Measurements from ENCODE around the gene MEIOB. TPM values are rescaled to one million over a fixed set of nuclear protein-coding genes. Genes with fewer than 3 reads are reported as not detected.

MEIOB gene
- total RNA-seq, 4 donors from 2014 or later: not detected

DNA sequence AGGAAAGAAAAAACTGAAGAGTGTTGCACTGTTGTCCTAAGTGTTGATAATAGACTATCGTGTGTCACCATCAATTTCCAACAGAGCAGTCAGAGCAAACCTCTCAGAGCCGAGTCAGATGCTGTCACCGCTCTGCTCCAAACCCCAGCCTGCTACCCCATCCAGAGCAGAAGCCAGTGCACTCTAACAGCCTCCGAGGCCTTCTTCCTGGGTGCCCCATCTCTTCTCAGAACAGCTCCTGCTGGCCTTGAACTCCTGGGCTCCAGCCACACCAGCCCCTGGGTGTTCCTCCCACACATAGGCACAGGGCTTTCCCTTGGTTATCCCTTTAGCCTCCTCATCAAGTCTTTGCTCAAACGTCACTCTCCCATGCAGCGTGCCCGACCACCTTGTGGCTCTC is 21.0 kb downstream of the MEIOB start:
- TF ChIP-seq POLR2AphosphoS5 (IDR thresholded peaks at IDR 0.05) (no peak), EP300 (IDR thresholded peaks at IDR 0.05) (no peak), POLR2A (IDR thresholded peaks at IDR 0.05) (no peak)
- TF ChIP-seq, protein P1, sequence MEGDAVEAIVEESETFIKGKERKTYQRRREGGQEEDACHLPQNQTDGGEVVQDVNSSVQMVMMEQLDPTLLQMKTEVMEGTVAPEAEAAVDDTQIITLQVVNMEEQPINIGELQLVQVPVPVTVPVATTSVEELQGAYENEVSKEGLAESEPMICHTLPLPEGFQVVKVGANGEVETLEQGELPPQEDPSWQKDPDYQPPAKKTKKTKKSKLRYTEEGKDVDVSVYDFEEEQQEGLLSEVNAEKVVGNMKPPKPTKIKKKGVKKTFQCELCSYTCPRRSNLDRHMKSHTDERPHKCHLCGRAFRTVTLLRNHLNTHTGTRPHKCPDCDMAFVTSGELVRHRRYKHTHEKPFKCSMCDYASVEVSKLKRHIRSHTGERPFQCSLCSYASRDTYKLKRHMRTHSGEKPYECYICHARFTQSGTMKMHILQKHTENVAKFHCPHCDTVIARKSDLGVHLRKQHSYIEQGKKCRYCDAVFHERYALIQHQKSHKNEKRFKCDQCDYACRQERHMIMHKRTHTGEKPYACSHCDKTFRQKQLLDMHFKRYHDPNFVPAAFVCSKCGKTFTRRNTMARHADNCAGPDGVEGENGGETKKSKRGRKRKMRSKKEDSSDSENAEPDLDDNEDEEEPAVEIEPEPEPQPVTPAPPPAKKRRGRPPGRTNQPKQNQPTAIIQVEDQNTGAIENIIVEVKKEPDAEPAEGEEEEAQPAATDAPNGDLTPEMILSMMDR (IDR thresholded peaks at IDR 0.05): no peak
- no peak for ATAC-seq

DNA sequence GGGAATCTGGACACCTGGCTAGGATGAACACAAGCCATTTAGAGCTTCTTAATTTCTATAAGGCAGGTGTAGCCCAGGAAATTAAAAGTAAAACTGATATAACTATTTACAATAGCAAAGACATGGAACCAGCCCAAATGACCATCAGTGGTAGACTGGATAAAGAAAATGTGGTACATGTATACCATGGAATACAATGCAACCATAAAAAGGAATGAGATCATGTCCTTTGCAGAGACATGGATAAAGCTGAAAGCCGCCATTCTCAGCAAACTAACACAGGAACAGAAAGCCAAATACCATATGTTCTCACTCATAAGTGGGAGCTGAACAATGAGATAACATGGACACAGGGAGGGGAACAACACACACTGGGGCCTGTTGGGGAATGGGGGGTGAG is 25.5 kb downstream of the MEIOB start:
- TF ChIP-seq EP300 (IDR thresholded peaks at IDR 0.05) (no peak), POLR2AphosphoS5 (IDR thresholded peaks at IDR 0.05) (no peak), POLR2A (IDR thresholded peaks at IDR 0.05) (no peak)
- TF ChIP-seq, protein P1 (IDR thresholded peaks at IDR 0.05): no peak
- Histone ChIP-seq H3K9me3 (no peaks in the 10 kb centered on the region), H3K4me3 (no peak overlapping the region), H3K36me3 (no peaks in the 10 kb centered on the region), H3K27ac (no peak overlapping the region), H3K27me3 (peaks cover 15% of the 10 kb centered on the region), H3K4me1 (no peaks in the 10 kb centered on the region)
- no peak for ATAC-seq
- WGBS, 2 donors (ENCODE audit: low coverage in 1 of 2): 88 to 100% methylated on average over 1 of the region's 1 CpG

More for the DNA sequence above, 21.0 kb downstream of the MEIOB start:
- H3K4me3 ChIP-seq: no peak overlapping the region
- no peak overlapping the region for H3K27ac ChIP-seq
- no peaks in the 10 kb centered on the region for H3K36me3 ChIP-seq
- H3K4me1 ChIP-seq: no peaks in the 10 kb centered on the region
- peaks cover 23% of the 10 kb centered on the region for H3K27me3 ChIP-seq
- no peaks in the 10 kb centered on the region for H3K9me3 ChIP-seq
- 66 to 73% methylated on average over 6 to 7 of the region's 7 CpGs for WGBS, 2 donors (ENCODE audit: low coverage in 1 of 2)

DNA sequence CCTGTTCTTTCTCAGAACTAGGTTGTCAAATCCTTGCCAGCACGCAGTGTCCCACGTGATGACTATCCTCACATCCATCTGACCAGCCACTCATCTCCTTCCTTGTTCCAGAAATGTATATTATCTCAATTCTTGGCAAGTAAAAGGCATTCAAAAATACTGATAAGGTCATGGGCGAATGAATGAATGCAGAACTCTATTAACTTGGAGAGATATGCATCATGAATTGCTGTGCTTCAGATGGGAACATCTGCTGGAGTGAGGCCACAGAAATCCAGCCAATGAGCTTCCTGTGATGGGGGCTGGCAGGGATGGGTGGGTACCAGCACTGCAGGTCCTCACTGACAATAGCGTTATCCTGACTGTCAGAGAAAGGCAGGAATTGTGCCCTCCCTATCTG is 26.0 kb downstream of the MEIOB start:
- no peak overlapping the region for H3K4me3 ChIP-seq
- no peak overlapping the region for H3K27ac ChIP-seq
- H3K36me3 ChIP-seq: no peaks in the 10 kb centered on the region
- no peaks in the 10 kb centered on the region for H3K9me3 ChIP-seq
- TF ChIP-seq POLR2AphosphoS5 (IDR thresholded peaks at IDR 0.05) (no peak), POLR2A (IDR thresholded peaks at IDR 0.05) (no peak), EP300 (IDR thresholded peaks at IDR 0.05) (no peak)
- TF ChIP-seq, protein P1 (IDR thresholded peaks at IDR 0.05): no peak
- H3K27me3 ChIP-seq: peaks cover 15% of the 10 kb centered on the region
- ATAC-seq: no peak
- no peaks in the 10 kb centered on the region for H3K4me1 ChIP-seq
- 52 to 60% methylated on average over 3 to 4 of the region's 4 CpGs for WGBS, 2 donors (ENCODE audit: low coverage in 1 of 2)

DNA sequence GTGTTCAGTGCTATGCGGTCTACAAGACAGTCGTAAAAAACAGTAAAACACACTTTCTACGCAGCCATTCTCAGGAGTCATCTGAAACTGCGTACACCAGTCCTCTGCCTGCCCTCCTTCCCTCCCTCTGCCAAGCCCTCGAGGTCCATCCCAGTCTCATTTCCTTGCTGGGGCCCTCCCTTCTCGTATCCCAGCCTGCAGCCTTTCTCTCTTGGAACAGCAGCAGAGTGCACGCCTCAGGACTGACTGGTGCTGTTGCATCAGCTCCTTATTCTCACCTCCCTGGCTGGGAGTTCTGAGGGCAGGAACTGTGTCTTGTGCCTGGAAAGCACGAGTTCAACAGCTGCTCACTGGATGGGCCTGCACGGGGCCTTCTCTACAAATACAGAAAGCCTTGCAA is 32.4 kb downstream of the MEIOB start:
- ATAC-seq: no peak
- WGBS, 2 donors (ENCODE audit: low coverage in 1 of 2): 55 to 71% methylated on average over 7 to 8 of the region's 9 CpGs
- H3K27ac ChIP-seq: no peak overlapping the region
- no peak overlapping the region for H3K4me3 ChIP-seq
- H3K9me3 ChIP-seq: no peaks in the 10 kb centered on the region
- TF ChIP-seq, protein P1 (IDR thresholded peaks at IDR 0.05): no peak
- TF ChIP-seq POLR2AphosphoS5 (IDR thresholded peaks at IDR 0.05): no peak
- no peaks in the 10 kb centered on the region for H3K27me3 ChIP-seq
- peaks cover 0 to 6% of the 10 kb centered on the region in 2 donors for H3K36me3 ChIP-seq
- no peaks in the 10 kb centered on the region for H3K4me1 ChIP-seq

DNA sequence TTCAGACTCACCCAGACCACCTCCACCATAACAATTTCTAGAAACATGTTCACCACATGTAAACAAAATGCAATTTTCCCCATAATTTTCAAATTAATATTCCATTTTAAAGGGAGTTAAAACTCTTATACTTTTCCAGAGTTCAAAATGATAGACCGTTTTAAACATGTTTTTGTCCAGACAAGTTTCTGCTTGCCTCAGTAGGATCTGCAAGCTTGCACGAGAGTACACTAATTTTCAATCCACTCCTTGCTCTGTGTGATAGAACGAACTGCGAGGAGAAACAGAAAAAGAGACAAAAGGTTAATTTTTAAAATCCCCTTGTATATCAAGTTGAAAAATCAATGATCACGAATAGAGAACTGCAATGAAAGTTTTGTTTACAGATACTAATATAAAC is 37.9 kb downstream of the MEIOB start:
- Histone ChIP-seq H3K4me3 (no peak overlapping the region), H3K36me3 (peaks cover 0 to 16% of the 10 kb centered on the region in 2 donors), H3K27ac (no peak overlapping the region), H3K4me1 (peaks cover 0 to 17% (median 2%) of the 10 kb centered on the region in 3 donors), H3K27me3 (no peaks in the 10 kb centered on the region), H3K9me3 (no peaks in the 10 kb centered on the region)
- WGBS, 2 donors (ENCODE audit: low coverage in 1 of 2): 47 to 55% methylated on average over 5 of the region's 5 CpGs
- no peak for ATAC-seq
- TF ChIP-seq EP300 (IDR thresholded peaks at IDR 0.05): no peak
- TF ChIP-seq, protein P1 (IDR thresholded peaks at IDR 0.05): no peak
- no peak for TF ChIP-seq POLR2AphosphoS5 (IDR thresholded peaks at IDR 0.05)
- no peak for TF ChIP-seq POLR2A (IDR thresholded peaks at IDR 0.05)

Measured in gastroesophageal sphincter (tissue), 4 donors.